ENCODE measurements around the gene CEP104.
A peak's percentile ranks its signal among the peaks of the same experiment; 100 is the strongest.

Gene CEP104

DNA sequence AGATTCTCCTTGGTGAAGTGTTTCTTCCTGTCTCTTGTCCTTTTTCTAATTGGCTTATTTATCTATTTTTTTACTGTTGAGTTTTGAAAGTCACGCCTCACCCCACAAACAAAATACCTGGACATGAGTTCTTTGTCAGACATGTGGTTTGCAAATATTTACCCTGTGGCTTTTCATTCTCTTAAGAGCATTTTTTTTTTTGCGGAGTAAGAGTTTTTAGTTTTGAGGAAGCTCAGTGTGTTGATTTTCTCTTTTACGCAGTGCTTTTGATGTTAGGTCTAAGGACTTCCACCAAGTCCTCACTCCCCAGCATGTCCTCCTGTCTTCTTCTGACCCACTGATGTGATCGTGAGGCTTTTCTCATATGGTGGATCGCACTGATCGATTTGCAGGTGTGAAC, 7.9 kb upstream of the CEP104 start:
- DNase-seq: no peak

GRCh38 chr1:3863231-3863935, 6.4 kb upstream of the CEP104 start:
- no peak for DNase-seq

DNA sequence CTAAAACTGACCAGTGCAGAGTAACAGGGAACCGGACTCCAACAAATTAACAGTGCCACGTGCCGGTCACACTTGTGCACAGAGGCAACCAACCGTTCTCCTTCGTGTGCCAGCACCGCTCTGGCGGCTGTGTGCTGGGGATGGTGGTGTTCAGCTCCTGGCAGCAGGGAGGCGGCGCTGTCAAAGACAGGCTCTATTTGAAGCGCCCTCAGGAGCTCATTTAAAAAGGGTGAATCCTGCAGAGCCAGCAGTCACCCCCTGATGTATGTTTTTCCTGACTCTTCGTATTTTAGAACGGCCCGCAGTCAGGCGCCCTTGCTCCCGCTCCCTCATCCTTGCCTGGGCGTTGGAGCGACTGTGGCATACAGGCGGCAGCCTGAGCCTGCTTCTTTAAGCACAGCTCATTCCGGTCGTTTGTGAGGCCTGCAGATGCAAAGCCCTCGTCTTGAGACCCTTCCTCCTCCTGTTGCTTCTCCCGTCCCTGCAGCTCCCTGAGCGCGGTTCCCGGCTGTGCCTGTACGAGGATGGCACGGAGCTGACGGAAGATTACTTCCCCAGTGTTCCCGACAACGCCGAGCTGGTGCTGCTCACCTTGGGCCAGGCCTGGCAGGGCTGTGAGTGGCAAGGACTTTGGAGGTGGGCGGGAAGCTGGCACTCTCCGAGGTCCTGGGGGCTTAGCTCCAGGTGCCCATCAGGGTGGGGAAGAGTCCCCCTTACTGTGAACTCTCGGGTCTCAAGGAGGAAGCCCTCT, 1.4 kb upstream of the CEP104 start:
- peak; percentile 61 for DNase-seq

GRCh38 chr1:3857791-3858129, 749 bp upstream of the CEP104 start:
- DNase-seq: no peak

- DNase-seq: no peak
These were observed 4.1 kb downstream of the CEP104 start for GRCh38 chr1:3852711-3853485.

DNA sequence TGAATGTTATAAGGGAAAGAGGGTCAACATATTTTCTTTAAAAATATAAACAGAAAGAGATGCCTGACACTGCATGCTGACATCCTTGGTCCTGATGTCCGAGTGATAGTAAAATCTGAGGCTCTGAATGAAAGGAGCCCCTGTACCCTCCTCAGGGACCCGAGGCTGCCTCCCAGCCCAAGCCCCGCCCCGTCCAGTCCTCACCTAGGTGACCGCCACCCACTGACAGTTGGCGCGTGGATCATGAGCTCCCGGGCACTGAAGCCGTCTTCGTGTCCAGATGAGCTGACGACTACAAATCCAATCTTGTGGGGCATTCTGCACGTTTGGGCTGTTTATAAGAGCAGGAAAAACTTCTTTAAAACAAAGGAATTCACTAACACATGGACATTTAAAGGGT, 4.9 kb downstream of the CEP104 start:
- DNase-seq: no peak

DNA sequence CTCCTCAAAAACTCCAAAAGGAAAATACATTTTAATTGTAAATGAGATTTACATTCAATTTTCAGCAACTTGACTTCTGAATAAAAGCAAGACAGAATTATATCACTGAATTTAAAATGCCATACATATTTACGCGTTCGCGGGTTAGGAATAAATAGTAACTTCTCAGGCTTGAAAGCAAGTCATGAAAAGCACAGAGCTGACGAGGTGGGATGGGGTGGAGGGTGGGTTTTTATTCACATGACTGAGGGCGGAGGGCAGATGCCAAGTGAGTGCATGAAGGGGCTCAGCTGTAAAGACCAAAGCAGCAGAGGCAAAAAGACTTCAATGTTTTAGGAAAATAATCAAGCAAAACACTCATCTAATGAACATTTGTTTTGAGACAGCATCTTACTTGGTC, 5.7 kb downstream of the CEP104 start:
- DNase-seq: no peak

- no peak for DNase-seq
These were observed 6.2 kb downstream of the CEP104 start for GRCh38 chr1:3850857-3851256.

DNA sequence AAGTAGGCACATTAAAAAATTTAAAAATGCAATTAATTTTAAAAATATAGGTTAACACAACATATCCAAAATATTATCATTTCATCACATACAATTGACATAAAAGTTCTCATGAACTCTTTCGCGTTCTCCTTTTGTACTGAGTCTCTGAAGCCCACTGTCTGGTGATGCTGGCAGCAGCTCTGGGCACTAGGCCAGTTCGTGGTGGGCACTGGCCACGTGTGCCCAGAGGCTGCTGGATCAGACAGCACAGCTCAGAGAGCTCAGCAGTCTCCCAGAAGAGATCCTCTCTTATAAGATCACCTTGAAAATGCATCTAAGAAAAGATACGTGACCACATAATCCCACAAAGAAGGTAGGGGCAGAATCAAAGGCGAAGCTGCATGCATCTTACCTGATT, 9.9 kb downstream of the CEP104 start:
- no peak for DNase-seq

- DNase-seq: no peak
These were observed 10.5 kb downstream of the CEP104 start for GRCh38 chr1:3846541-3846940.

- DNase-seq: no peak
These were observed 14.1 kb downstream of the CEP104 start for GRCh38 chr1:3842912-3843311.

- DNase-seq: no peak
These were observed 15.5 kb downstream of the CEP104 start for GRCh38 chr1:3841491-3841890.

DNA sequence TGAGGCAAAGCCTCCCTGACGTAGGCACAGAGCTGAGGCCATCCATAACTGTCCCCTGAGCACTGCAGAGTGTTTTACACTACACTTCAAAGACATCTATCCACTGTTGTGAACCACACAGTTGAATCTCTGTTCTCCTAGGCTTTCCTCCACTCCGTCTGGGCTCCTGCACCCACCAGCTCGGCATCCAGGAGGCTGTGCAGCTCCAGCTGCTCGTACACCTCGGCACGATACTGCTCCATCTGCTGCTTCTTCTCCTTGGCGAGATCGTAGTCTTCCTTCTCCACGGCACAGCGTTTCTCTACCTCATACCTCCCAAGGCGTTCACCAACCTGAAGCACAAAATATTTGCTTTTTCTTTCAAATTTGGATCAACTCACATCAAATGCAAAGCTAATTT, 18.2 kb downstream of the CEP104 start:
- DNase-seq: no peak

DNA sequence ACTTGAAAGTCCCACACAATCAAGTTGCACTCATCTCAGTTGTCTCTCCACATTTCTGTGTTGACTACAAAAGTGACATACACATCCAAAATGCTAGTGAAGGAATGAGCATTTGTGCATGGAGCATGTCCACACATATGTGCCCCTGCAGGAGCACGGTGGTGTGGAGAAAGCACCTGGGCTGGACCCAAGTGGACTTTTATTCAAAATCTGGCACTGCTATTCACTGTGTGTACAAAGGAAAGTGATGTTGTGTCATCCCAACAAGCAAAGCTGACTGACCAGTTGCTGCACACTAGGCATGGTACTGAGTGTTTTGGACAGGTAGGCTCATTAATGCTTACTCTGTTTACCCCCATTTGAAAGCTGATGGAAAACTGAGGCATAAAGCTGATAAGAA, 19.3 kb downstream of the CEP104 start:
- DNase-seq: no peak

- DNase-seq: no peak
These were observed 19.8 kb downstream of the CEP104 start for GRCh38 chr1:3837200-3837599.

DNA sequence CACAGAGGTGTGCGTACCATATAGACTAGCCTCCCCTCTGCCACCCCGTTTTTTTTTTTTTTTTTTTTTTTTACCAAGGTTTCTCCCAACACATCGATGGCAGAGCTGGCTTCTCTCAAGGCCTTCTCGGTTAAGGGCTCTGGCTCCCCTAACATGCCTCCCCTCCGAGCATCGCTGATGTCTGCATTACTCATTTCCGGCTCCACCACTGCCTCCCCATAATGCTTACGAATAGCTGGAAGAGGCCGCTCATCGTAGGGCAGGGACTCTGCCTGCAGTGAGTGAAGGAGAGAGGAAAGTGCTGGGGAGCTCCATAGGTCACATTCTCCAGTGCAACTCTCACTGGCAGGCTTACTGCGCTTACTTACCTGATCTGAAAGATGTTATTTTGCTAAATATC, 20.6 kb downstream of the CEP104 start:
- no peak for DNase-seq

DNA sequence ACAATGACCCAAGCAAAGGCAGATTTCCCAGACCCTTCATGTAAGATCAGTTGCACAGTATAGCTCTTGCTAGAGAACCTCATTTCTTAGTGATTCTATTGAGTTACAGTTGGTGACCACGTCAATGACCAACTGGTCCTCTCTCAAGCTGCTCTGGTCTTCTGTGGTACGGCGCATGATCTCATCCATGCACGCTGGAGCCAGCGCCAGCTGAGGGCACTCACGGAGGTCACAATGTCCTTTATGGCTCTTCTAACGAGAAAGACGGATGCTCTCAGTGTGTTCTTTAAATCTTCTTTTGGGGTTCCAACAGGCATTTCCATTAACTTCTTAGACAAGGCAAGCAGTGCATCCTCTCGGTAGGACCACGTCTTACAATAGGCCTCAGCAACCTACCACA, 22.3 kb downstream of the CEP104 start:
- DNase-seq: no peak

DNA sequence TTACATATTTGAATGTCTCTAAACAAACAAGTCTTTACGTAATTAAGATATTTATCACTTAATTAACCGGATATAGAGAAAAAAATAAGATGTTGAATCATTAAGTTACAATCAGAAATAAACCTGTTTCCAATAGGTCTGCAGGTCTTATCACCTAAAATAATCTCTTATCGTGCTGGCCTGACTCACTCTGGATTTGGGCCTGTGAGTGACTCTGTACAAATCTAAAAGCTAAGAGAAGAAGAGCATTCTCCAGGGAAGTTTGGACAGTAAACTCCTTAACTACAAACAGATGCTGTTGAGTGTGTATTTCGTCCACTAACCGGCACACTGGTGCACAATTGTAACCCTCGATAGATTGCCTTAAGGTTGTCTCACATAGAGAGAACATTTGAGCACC, 25.3 kb downstream of the CEP104 start:
- no peak for DNase-seq

GRCh38 chr1:3828391-3828790, 28.6 kb downstream of the CEP104 start:
- DNase-seq: no peak

- peak; percentile 64 for DNase-seq
These were observed 29.2 kb downstream of the CEP104 start for GRCh38 chr1:3827813-3828307.

- DNase-seq: no peak
These were observed 31.7 kb downstream of the CEP104 start for GRCh38 chr1:3825356-3825755.

DNA sequence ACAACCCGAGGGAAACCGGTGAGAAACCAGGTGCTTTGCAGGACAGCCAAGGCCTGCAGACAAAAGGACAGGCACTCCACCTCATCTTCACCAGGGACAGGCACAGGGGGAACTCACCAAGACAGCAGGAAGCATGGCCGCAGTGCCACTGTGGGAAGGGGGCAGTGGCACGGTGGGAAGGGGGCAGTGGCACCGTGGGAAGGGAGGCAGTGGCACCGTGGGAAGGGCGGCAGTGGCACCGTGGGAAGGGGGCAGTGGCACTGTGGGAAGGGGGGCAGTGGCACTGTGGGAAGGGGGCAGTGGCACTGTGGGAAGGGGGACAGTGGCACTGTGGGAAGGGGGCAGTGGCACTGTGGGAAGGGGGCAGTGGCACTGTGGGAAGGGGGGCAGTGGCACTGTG, 32.4 kb downstream of the CEP104 start:
- no peak for DNase-seq

DNA sequence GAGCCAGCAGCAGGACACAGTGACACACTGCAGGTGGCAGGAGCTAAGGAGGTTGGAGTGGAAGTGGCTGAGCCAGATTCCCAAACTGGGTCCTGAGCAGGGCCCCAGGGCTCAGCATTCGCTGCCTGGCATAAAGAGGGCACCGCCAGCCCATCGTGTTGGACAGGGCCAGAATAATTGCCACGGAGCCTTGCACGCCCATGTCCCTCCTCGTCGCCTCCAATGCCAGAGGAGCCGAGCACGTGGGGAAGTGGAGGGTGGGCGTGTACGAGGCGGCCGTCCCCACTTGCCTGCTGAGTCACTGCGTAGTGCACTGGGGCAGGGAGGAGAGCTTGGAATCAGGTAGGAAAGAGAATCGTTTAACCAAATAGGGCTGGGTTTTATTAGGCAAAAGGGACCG, 34.6 kb downstream of the CEP104 start:
- no peak for DNase-seq

DNA sequence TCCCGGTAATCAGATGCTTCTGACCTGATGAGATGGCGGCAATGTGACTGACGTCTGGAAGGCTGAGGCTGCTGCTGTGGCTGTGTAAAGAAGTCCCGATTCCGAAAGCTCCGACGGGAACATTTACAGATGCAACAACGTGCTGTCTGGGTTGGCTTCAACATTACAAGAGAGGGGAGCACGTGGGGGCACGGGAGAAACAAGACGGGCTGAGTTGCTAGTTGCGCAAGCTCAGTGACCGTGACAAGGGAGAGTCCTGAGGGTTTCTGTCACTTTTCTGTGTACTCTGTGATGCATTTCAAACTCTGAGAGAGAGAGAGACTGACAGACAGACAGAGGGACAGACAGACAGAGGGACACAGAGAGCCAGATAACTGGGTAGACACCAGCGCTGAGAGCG, 35.1 kb downstream of the CEP104 start:
- no peak for DNase-seq

Measured in islet precursor cell (in vitro differentiated cells).